Panc1 (cell line): ENCODE results near the gene RMDN3. TPM values are rescaled to one million over a fixed set of nuclear protein-coding genes. Genes with fewer than 3 reads are reported as not detected.

Source experiments
- ATAC-seq: fragments of 200-7000 bp; cut with Tn5 transposase; 2 replicates; pipeline ENCODE4 v1.9.1; 2020; ENCODE audit warnings: mild to moderate bottlenecking, moderate library complexity
- BruUV-seq: library from RNA; stranded (reverse); fragments of 400-500 nt; replicated peaks from 2 replicates; lab custom pipeline; 2021; lab: Mats Ljungman, UMichigan
- CTCF ChIA-PET: fragments of 300-600 bp; sonication (Branson Sonifier 250); formaldehyde crosslinking; loops from one replicate; lab custom pipeline; 2022; ENCODE audit warnings: antibody characterized with exemption; lab: Charles Lee
- POLR2A ChIA-PET: fragments of 300-600 bp; sonication (Branson Sonifier 250); formaldehyde crosslinking; loops from one replicate; lab custom pipeline; 2022; ENCODE audit warnings: antibody characterized with exemption; lab: Charles Lee
- DNase-seq: peaks from one replicate; pipeline ENCODE4 v3.0.0-alpha.2; 2010; ENCODE audit warnings: low read depth, low spot score
- H3K27ac ChIP-seq: 2 replicates; pipeline ENCODE4 v1.5.1; 2011; ENCODE audit warnings: mild to moderate bottlenecking, low read length, inconsistent platforms
- H3K27me3 ChIP-seq: fragments of 200-500 bp; sonication (Bioruptor generic); 2 replicates; pipeline ENCODE4 v1.6.0; 2014; ENCODE audit warnings: low read length, inconsistent platforms; ENCODE audit not compliant: control insufficient read depth, insufficient read depth
- H3K36me3 ChIP-seq: fragments of 200-500 bp; sonication (Bioruptor generic); 2 replicates; pipeline ENCODE4 v1.5.1; 2014; ENCODE audit warnings: inconsistent platforms, mild to moderate bottlenecking, low read length, moderate library complexity; ENCODE audit not compliant: control insufficient read depth, insufficient read depth
- H3K4me1 ChIP-seq: 2 replicates; pipeline ENCODE4 v1.5.1; 2011; ENCODE audit warnings: inconsistent platforms, mild to moderate bottlenecking, low read length, moderate library complexity; ENCODE audit not compliant: control insufficient read depth, insufficient read depth
- H3K4me3 ChIP-seq, 2 experiments: 2 replicates each; pipeline ENCODE4 v1.5.1; 2011 to 2012; ENCODE audit warnings: low read depth in 2 of 2, low read length in 2 of 2, mild to moderate bottlenecking in 2 of 2, inconsistent platforms in 1 of 2, moderate library complexity in 1 of 2
- H3K9me3 ChIP-seq: fragments of 200-500 bp; sonication (Bioruptor generic); 2 replicates; pipeline ENCODE4 v1.5.1; 2014; ENCODE audit warnings: low read depth, mild to moderate bottlenecking, inconsistent platforms, low read length, moderate library complexity; ENCODE audit not compliant: control insufficient read depth, insufficient read depth
- CTCF ChIP-seq: fragments of 450-650 bp; IDR thresholded peaks from 2 replicates; pipeline ENCODE4 v1.5.1; 2017; ENCODE audit warnings: mild to moderate bottlenecking
- POLR2AphosphoS5 ChIP-seq: IDR thresholded peaks from 2 replicates; pipeline ENCODE4 v1.6.1; 2012; ENCODE audit warnings: mild to moderate bottlenecking, low read depth, low read length, moderate library complexity
- SIN3A ChIP-seq: IDR thresholded peaks from 2 replicates; pipeline ENCODE4 v1.6.1; 2012; ENCODE audit warnings: low read depth, mild to moderate bottlenecking, low read length, moderate library complexity, borderline replicate concordance; ENCODE audit not compliant: insufficient read depth
- TCF7L2 ChIP-seq: IDR thresholded peaks from 2 replicates; pipeline ENCODE4 v1.6.1; 2011; ENCODE audit warnings: mild to moderate bottlenecking, low read depth, low read length, inconsistent platforms
- in situ Hi-C: cut with HindIII; loops from 2 replicates; pipeline ENCODE4 v1.10.0; 2016; ENCODE audit warnings: low sequenced_read_pairs, low pct_unique_long_range_greater_than_20kb
- intact Hi-C: fragments of 100-400 bp; cut with micrococcal nuclease; formaldehyde crosslinking; loops from one replicate; pipeline ENCODE4 v1.10.0; 2022; ENCODE audit not compliant: unreplicated experiment
- total RNA-seq: library from RNA; stranded (reverse); gene quantifications from one replicate; pipeline ENCODE4 v1.2.1, GENCODE V29; 2021; ENCODE audit not compliant: unreplicated experiment
- TF ChIP-seq, protein P1 (sequence below), 2 experiments: IDR thresholded peaks; 2 replicates each; pipeline ENCODE4 v1.6.1; 2011 to 2012; ENCODE audit warnings: low read depth in 2 of 2, control low read depth in 1 of 2, low read length in 1 of 2, mild to moderate bottlenecking in 1 of 2, moderate library complexity in 1 of 2; ENCODE audit not compliant: insufficient read depth in 1 of 2

Gene RMDN3
- total RNA-seq, 1 experiment from 2014 or later: 33.2 TPM

GRCh38 chr15:40793216-40793989 is 38.3 kb upstream of the RMDN3 start:
- in situ Hi-C loops: loop anchor here (25.0 kb wide), 1 partner anchor 156 kb away; no protein-coding TSS in a partner anchor
- peaks cover 9% of the 10 kb centered on the region for H3K4me1 ChIP-seq
- intact Hi-C loops: no loop called here
- peak; percentile 89 for ATAC-seq
- peak; percentile 83 for DNase-seq
- no peaks in the 10 kb centered on the region for H3K27me3 ChIP-seq
- no TSS peak for BruUV-seq
- CTCF ChIA-PET: interaction anchor here (0.8 kb wide), 1 partner anchor 70 kb away, joined by 3 read pairs; no protein-coding TSS in a partner anchor
- TF ChIP-seq SIN3A (no peak), TCF7L2 (no peak), CTCF (no peak), POLR2AphosphoS5 (no peak)
- TF ChIP-seq, protein P1, sequence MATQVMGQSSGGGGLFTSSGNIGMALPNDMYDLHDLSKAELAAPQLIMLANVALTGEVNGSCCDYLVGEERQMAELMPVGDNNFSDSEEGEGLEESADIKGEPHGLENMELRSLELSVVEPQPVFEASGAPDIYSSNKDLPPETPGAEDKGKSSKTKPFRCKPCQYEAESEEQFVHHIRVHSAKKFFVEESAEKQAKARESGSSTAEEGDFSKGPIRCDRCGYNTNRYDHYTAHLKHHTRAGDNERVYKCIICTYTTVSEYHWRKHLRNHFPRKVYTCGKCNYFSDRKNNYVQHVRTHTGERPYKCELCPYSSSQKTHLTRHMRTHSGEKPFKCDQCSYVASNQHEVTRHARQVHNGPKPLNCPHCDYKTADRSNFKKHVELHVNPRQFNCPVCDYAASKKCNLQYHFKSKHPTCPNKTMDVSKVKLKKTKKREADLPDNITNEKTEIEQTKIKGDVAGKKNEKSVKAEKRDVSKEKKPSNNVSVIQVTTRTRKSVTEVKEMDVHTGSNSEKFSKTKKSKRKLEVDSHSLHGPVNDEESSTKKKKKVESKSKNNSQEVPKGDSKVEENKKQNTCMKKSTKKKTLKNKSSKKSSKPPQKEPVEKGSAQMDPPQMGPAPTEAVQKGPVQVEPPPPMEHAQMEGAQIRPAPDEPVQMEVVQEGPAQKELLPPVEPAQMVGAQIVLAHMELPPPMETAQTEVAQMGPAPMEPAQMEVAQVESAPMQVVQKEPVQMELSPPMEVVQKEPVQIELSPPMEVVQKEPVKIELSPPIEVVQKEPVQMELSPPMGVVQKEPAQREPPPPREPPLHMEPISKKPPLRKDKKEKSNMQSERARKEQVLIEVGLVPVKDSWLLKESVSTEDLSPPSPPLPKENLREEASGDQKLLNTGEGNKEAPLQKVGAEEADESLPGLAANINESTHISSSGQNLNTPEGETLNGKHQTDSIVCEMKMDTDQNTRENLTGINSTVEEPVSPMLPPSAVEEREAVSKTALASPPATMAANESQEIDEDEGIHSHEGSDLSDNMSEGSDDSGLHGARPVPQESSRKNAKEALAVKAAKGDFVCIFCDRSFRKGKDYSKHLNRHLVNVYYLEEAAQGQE (IDR thresholded peaks at IDR 0.05; ENCODE audit: insufficient read depth in 1 of 2, low read depth in 2 of 2, low read length in 1 of 2): no peak
- no peaks in the 10 kb centered on the region for H3K9me3 ChIP-seq
- peak overlapping the region in 1 of 2 experiments; percentile 19; a peak in 1 of 4 replicates for H3K4me3 ChIP-seq
- no peaks in the 10 kb centered on the region for H3K36me3 ChIP-seq
- H3K27ac ChIP-seq: peak overlapping the region; percentile 46
- POLR2A ChIA-PET: no interaction called here

- TF ChIP-seq, protein P1 (IDR thresholded peaks at IDR 0.05; ENCODE audit: insufficient read depth in 1 of 2, low read depth in 2 of 2, low read length in 1 of 2): no peak
- ChIA-PET POLR2A (no interaction called here), CTCF (interaction anchor here (0.6 kb wide), 1 partner anchor 69 kb away, joined by 5 read pairs; no protein-coding TSS in a partner anchor)
- no peak for DNase-seq
- Histone ChIP-seq H3K27ac (no peak overlapping the region), H3K27me3 (no peaks in the 10 kb centered on the region), H3K4me1 (peaks cover 13% of the 10 kb centered on the region), H3K9me3 (no peaks in the 10 kb centered on the region), H3K36me3 (no peaks in the 10 kb centered on the region), H3K4me3 (no peak overlapping the region)
- intact Hi-C loops (no loop called here), in situ Hi-C loops (loop anchor here (25.0 kb wide), 1 partner anchor 155 kb away; no protein-coding TSS in a partner anchor)
- no TSS peak for BruUV-seq
- no peak for ATAC-seq
Measured at GRCh38 chr15:40792394-40792793, 37.3 kb upstream of the RMDN3 start.
